HL-60 (cell line): Measurements from ENCODE around the gene DEFB132.

ENCODE experiments used
- GABPA ChIP-seq: IDR thresholded peaks from 2 replicates; pipeline ENCODE4 v1.6.1; 2012; ENCODE audit warnings: low read depth
- POLR2AphosphoS5 ChIP-seq: IDR thresholded peaks from 2 replicates; pipeline ENCODE4 v1.6.1; 2012; ENCODE audit warnings: low read depth
- SPI1 ChIP-seq: IDR thresholded peaks from 2 replicates; pipeline ENCODE4 v1.6.1; 2012; ENCODE audit warnings: low read depth, mild to moderate bottlenecking, borderline replicate concordance
- TF ChIP-seq, protein P1 (sequence below): IDR thresholded peaks from one replicate; pipeline ENCODE4 v1.5.1; 2011; ENCODE audit warnings: low read length, control low read depth, inconsistent platforms; ENCODE audit not compliant: insufficient read depth
- TF ChIP-seq, protein P2 (sequence below): IDR thresholded peaks from 2 replicates; pipeline ENCODE4 v1.6.1; 2012; ENCODE audit warnings: low read depth; ENCODE audit not compliant: insufficient replicate concordance

DNA sequence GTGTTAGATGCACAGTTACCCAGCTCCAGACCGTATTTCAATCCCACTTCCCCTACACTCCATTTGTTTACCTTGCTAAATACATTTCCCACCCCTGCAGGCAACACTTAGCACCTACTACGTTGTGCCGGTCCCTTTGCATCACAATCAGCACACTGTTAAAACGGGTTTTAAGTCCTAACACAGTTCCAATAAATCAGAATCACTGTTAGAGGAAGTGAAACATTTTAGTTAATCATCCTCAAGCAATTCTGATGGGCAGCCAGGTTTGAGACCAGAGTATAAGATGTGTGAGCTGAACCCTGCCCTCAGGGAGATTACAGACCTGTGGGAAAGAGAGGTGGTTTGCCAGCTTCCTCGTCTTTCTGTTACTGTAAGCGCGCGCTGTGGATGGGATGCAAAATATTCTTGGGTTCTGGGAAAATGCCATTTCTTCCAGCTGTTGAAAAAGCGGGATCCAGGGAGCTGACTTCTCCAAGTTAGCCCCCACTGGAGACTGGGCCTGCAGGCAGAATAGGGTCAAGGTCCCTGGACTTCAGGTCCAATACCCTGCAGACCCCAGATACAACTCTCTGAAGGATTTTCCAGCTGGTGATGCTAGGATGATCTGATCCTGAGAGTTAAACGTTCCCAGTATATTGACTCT, 42.9 kb downstream of the DEFB132 start:
- TF ChIP-seq, protein P1, sequence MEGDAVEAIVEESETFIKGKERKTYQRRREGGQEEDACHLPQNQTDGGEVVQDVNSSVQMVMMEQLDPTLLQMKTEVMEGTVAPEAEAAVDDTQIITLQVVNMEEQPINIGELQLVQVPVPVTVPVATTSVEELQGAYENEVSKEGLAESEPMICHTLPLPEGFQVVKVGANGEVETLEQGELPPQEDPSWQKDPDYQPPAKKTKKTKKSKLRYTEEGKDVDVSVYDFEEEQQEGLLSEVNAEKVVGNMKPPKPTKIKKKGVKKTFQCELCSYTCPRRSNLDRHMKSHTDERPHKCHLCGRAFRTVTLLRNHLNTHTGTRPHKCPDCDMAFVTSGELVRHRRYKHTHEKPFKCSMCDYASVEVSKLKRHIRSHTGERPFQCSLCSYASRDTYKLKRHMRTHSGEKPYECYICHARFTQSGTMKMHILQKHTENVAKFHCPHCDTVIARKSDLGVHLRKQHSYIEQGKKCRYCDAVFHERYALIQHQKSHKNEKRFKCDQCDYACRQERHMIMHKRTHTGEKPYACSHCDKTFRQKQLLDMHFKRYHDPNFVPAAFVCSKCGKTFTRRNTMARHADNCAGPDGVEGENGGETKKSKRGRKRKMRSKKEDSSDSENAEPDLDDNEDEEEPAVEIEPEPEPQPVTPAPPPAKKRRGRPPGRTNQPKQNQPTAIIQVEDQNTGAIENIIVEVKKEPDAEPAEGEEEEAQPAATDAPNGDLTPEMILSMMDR, result no peak
- TF ChIP-seq, protein P2, sequence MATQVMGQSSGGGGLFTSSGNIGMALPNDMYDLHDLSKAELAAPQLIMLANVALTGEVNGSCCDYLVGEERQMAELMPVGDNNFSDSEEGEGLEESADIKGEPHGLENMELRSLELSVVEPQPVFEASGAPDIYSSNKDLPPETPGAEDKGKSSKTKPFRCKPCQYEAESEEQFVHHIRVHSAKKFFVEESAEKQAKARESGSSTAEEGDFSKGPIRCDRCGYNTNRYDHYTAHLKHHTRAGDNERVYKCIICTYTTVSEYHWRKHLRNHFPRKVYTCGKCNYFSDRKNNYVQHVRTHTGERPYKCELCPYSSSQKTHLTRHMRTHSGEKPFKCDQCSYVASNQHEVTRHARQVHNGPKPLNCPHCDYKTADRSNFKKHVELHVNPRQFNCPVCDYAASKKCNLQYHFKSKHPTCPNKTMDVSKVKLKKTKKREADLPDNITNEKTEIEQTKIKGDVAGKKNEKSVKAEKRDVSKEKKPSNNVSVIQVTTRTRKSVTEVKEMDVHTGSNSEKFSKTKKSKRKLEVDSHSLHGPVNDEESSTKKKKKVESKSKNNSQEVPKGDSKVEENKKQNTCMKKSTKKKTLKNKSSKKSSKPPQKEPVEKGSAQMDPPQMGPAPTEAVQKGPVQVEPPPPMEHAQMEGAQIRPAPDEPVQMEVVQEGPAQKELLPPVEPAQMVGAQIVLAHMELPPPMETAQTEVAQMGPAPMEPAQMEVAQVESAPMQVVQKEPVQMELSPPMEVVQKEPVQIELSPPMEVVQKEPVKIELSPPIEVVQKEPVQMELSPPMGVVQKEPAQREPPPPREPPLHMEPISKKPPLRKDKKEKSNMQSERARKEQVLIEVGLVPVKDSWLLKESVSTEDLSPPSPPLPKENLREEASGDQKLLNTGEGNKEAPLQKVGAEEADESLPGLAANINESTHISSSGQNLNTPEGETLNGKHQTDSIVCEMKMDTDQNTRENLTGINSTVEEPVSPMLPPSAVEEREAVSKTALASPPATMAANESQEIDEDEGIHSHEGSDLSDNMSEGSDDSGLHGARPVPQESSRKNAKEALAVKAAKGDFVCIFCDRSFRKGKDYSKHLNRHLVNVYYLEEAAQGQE, result no peak
- TF ChIP-seq POLR2AphosphoS5 (no peak), SPI1 (peak; percentile 32; the same call in 1 of the 2 replicates), GABPA (no peak)
